Esophagus squamous epithelium (tissue), 4 donors: ENCODE data around the gene HSPA13.

Source experiments
- CTCF ChIP-seq, 6 experiments: fragments of 450-650 bp in 4 of 6; fragments of 200-600 bp in 2 of 6; sonication (generic) in 2 of 6; IDR thresholded peaks; one replicate each; pipeline ENCODE4 v1.5.1; 2016 to 2019; ENCODE audit warnings: antibody characterized with exemption in 6 of 6, mild to moderate bottlenecking in 4 of 6, moderate library complexity in 4 of 6
- POLR2A ChIP-seq, 4 donors: fragments of 450-650 bp; IDR thresholded peaks; one replicate each; pipeline ENCODE4 v1.6.1; 2017; ENCODE audit warnings: antibody characterized with exemption in 4 of 4, mild to moderate bottlenecking in 4 of 4, moderate library complexity in 3 of 4

- TF ChIP-seq CTCF (IDR thresholded peaks at IDR 0.05) (no peak), POLR2A (IDR thresholded peaks at IDR 0.05) (no peak)
These were observed 29.7 kb downstream of the HSPA13 start for GRCh38 chr21:14353231-14353630.
